SK-N-MC (cell line): Measurements from ENCODE around the gene HAAO.

Experiments used
- FOXP2 ChIP-seq: optimal IDR thresholded peaks from 2 replicates; pipeline ENCODE3; 2011; ENCODE audit warnings: mild to moderate bottlenecking, moderate library complexity; ENCODE audit not compliant: insufficient read depth; ENCODE audit errors: extremely low read length, control extremely low read depth
- POLR2AphosphoS5 ChIP-seq: IDR thresholded peaks from 2 replicates; pipeline ENCODE4 v1.6.1; 2012; ENCODE audit warnings: mild to moderate bottlenecking, low read depth, low read length, borderline replicate concordance

- no peak for TF ChIP-seq POLR2AphosphoS5
- no peak for TF ChIP-seq FOXP2
These were observed 67.5 kb downstream of the HAAO start for GRCh38 chr2:42724886-42725285.
